GM13977 (cell line): Measurements from ENCODE around the gene H1-8.

Source experiments
- DNase-seq: peaks from one replicate; pipeline ENCODE4 v3.0.0; 2012; ENCODE audit warnings: low spot score
- CTCF ChIP-seq: IDR thresholded peaks from 2 replicates; pipeline ENCODE4 v1.5.1; 2012; ENCODE audit warnings: mild to moderate bottlenecking, control low read depth; ENCODE audit not compliant: insufficient read depth; ENCODE audit errors: extremely low read depth, missing control alignments
- in situ Hi-C: fragments of 300-500 bp; cut with MboI; formaldehyde crosslinking; loops from one replicate; pipeline ENCODE4 v1.12.0; 2022; ENCODE audit warnings: low sequenced_read_pairs, low pct_unique_long_range_greater_than_20kb, mixed read lengths, inconsistent platforms; ENCODE audit not compliant: unreplicated experiment

Gene H1-8

GRCh38 chr3:129581623-129582022 lies 38.6 kb downstream of the H1-8 start:
- no peak for TF ChIP-seq CTCF
- in situ Hi-C loops = no loop called here
- no peak for DNase-seq

GRCh38 chr3:129582799-129583198 lies 39.8 kb downstream of the H1-8 start:
- DNase-seq = no peak
- in situ Hi-C loops = no loop called here
- no peak for TF ChIP-seq CTCF

GRCh38 chr3:129583289-129583688 lies 40.3 kb downstream of the H1-8 start:
- in situ Hi-C loops = no loop called here
- no peak for TF ChIP-seq CTCF
- DNase-seq = no peak

- DNase-seq = no peak
- in situ Hi-C loops = no loop called here
- no peak for TF ChIP-seq CTCF
Observed at GRCh38 chr3:129584631-129585030, 41.7 kb downstream of the H1-8 start.

- no peak for TF ChIP-seq CTCF
- DNase-seq = no peak
- in situ Hi-C loops = no loop called here
Observed at GRCh38 chr3:129585949-129586657, 43.1 kb downstream of the H1-8 start.

GRCh38 chr3:129586746-129587430 lies 43.9 kb downstream of the H1-8 start:
- no peak for DNase-seq
- no peak for TF ChIP-seq CTCF
- in situ Hi-C loops = no loop called here
